ENCODE data around the gene DHRSX. TPM values are rescaled to one million over a fixed set of nuclear protein-coding genes. Genes with fewer than 3 reads are reported as not detected.
A peak's percentile ranks its signal among the peaks of the same experiment; 100 is the strongest.
"Not testable (repeated sequence)": the region's sequence is repeated elsewhere in the genome, so short reads cannot be mapped to it uniquely, and the experiment has no call there.

Gene DHRSX
- total RNA-seq, 1 donor from 2014 or later, result 23.2 TPM

GRCh38 chrX:2499507-2499906 is 1.3 kb downstream of the DHRSX start:
- FAIRE-seq, result no peak

DNA sequence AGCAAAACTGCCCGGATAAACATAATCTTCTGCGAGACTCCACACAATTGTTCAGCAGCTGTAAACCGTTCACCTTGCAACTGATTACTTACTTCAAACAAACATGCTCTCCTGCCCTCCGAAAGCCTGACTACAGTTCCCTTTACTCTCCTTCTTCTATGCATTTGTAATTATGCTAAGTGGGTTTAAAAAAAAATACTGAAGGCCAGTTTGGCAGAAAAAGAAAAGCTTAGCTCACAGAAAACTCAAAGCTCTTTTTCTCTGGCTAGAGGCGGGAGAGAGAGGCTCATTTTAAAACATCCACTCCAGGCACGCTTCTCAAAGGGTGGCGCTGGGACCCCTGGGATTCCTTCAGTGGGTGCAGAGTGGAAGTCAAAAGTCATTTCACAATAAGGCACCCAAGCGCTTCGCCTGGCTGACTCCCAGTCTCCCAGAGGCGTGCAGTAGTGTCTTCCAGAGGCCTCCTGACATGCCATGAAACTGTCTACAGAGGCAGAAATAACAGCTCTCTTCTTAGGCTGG is 1.9 kb downstream of the DHRSX start:
- DNase-seq (ENCODE audit: low spot score in 2 of 2), result peak in 1 of 2 donors; percentile 37
- FAIRE-seq, result no peak

More at GRCh38 chrX:2499507-2499906, 1.3 kb downstream of the DHRSX start:
- no peak for DNase-seq (ENCODE audit: low spot score in 2 of 2)

- DNase-seq (ENCODE audit: low spot score in 2 of 2) (peak in 1 of 2 donors; percentile 18), FAIRE-seq (no peak)
These were observed 2.6 kb downstream of the DHRSX start for GRCh38 chrX:2497961-2498780.

- FAIRE-seq, result no peak
- DNase-seq (ENCODE audit: low spot score in 2 of 2), result no peak
These were observed 5.2 kb downstream of the DHRSX start for GRCh38 chrX:2495595-2495994.

DNA sequence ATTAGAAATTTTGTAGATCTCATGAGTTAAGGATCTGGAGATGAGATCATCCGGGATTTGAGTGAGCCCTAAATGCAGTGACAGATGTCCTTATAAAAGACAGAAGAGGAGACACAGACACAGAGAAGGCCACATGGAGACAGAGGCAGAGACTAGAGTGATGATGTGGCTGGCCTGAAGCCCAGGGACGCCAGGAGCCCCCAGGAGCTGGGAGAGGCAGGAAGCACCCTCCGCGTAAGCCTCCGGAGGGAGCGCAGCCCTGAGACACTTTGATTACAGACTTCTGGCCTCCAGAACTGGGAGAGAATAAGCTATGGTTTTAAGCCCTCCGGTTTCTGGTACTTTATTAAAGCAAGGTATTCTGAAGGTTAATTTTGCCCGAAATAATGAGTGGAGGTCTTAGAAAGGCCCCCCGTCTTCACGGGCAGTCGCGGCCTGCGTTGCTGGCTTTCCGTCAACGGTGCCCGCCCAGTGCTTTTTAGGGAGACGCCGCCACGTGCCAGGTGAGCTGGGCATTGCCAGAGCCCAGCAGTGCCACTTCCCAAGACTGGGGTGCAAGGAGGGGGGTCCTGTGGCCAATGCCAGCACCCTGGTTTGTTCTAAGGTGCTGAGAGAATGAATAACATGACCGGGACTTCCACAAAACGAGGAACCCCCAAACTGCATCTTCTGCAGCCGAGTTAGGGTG is 8.1 kb downstream of the DHRSX start:
- DNase-seq (ENCODE audit: low spot score in 2 of 2), result no peak
- no peak for FAIRE-seq

DNA sequence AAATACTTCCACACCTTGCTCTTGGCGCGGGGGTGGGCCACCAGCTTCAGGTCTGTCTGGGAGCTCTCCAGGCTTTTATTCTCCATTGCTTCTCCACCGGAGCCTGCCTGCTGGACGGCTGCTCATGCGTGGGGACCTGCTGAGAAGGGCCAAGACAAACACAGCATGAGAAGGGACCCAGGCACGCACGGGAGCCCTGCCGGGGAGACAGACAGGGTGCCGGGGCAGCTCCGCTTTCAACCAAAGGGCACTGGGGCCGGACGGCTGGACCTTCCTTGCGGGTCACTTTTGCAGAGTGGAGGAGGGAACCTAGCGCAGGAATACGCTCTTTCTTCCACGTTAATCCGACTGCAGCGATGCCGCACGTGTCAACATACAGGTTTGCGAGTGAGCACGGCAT is 10.1 kb downstream of the DHRSX start:
- no peak for DNase-seq (ENCODE audit: low spot score in 2 of 2)
- no peak for FAIRE-seq

DNA sequence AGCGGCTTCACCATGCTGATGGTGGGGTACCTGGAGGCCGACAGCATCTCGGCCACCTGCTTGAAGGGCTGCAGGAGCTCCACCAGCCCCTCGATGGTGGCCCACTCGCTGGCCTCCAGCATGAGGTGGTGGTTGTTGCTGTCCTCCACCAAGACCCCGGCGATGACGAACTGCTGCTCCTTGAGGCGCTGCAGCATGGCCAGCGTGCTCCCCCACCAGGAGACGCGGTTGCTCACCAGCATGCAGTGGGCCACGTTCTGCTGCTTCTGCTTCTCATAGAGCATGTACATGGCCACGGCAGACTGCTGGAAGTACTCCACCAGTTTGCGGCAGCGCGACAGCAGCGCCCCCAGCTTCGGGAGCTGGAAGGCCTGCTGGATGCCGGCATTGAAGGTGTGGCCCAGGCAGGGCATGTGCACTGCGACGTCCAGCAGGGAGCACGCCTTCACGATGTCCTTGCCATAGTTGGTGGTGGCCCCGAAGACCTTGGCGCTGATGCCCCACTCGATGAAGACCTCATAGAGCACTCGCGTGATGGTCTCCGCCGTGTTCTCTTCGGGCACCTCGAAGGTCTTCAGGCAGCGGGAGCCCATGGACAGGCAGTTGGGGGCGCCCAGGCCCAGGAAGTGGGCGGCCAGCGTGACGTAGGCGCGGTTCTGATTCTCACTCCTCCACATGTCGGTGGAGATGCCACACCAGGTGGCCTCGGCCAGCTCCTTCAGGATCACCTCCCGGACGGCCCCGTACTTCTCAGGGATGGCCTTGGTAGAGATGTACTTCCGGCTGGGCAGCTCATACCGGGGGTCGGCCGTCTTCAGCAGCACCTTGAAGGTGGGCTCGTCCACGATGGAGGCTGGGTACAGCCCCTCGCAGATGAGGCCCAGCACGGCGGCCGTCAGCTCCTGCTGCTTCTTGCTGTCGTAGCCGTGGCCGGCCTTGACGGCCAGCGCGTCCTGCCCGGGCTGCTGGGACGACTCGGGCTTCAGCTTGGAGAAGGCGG is 11.0 kb downstream of the DHRSX start:
- DNase-seq (ENCODE audit: low spot score in 2 of 2) (no peak), FAIRE-seq (no peak)

DNA sequence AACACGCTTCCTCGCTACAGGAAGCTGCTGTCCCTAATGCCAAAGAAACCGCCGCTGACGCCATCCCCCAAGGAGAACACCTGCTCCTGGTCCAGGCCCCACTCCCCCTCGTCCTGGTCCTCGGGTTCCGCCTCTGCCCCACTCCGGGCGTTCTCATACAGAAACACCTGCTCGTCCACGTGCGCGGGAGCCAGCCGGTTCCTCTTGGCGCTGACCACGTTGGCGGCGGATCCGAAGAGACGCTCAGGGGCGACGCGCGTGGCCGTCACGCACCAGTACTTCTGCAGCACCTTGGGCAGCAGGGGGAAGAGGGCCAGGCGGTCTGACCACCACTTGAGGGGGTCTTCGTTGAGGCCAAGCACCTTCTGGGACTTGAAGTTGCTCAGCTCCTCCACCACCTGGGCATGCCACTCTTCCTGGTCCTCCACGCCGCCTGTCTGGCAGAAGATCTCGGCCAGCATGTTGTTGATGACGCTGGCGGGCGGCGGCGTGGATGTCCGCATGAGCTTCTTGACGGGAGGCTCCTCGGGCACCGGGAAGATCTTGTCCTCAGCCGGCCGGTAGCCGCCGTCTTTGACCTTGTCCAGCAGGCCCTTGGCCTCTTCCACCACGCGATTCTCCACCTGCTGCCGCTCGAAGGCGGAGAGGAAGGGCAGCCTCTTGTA is 12.0 kb downstream of the DHRSX start:
- DNase-seq (ENCODE audit: low spot score in 2 of 2) (no peak), FAIRE-seq (no peak)

GRCh38 chrX:2487366-2487765 is 13.4 kb downstream of the DHRSX start:
- FAIRE-seq, result no peak
- DNase-seq (ENCODE audit: low spot score in 2 of 2), result no peak

DNA sequence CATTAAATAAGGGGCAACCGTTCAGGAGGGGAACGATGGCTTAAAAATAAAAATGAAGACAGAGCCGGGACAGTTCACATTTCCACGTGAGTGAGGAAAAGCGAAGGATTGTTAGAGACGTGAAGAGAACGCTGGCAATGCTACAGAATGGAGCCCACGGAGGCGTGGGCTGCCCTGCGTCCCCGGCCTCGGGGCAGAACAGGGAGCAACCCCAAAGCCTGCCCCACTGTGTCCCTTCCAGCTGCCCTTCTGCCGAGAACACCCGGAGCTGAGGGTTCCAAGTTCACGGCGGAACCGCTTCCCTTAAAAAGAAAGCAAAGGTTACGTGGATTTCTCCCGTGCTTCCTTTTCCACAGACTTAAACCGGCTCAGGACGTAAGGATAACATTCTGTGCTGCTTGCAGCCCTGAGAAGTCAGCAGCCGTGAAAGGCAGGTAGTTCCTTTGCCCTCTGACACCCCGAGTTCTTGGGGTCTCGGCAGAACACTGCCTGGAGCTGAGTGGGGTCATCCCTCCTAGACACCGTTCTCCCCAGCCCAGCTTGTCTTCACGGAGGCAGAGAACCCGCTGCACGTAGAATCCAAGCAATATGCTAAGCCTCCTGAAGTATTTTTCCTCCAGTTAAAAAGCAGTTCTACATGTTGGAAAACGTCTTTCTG is 14.2 kb downstream of the DHRSX start:
- no peak for DNase-seq (ENCODE audit: low spot score in 2 of 2)
- no peak for FAIRE-seq

DNA sequence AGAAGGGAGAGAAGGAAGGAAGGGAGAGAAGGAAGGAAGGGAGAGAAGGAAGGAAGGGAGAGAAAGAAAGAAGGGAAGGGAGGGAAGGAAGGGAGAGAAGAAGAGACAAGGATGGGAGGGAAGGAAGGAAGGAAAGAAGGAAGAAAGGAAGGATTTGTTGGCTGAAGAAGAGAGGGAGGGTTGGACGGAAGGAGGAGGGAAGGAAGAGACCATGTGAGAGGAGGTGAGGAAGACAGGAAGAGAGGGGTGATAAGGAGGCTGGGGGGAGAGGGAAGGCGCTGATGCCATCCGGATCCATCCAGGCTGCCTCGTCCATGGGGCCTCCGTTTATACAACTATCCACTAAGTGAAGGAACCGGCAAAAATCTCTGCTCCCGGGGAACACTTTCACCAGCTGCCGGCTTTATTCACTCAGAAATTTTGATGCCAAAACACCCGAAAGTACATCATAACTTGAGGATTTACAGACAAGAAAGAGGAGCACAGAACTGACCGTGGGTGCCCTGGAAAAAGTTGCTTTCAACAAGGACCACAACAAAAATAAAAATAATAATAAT is 14.9 kb downstream of the DHRSX start:
- FAIRE-seq (no peak), DNase-seq (ENCODE audit: low spot score in 2 of 2) (no peak)

- DNase-seq (ENCODE audit: low spot score in 2 of 2), result peak in 1 of 2 donors; percentile 35
These were observed 15.8 kb downstream of the DHRSX start for GRCh38 chrX:2484721-2485648.

GRCh38 chrX:2484256-2484655 is 16.5 kb downstream of the DHRSX start:
- DNase-seq (ENCODE audit: low spot score in 2 of 2) (peak in 1 of 2 donors; percentile 16), FAIRE-seq (no peak)

More at GRCh38 chrX:2484721-2485648, 15.8 kb downstream of the DHRSX start:
- FAIRE-seq, result no peak

GRCh38 chrX:2483398-2484060 is 17.2 kb downstream of the DHRSX start:
- no peak for FAIRE-seq
- no peak for DNase-seq (ENCODE audit: low spot score in 2 of 2)

- FAIRE-seq; DNase-seq (ENCODE audit: low spot score in 2 of 2): not testable (repeated sequence)
These were observed 19.2 kb downstream of the DHRSX start for GRCh38 chrX:2481597-2481996.

DNA sequence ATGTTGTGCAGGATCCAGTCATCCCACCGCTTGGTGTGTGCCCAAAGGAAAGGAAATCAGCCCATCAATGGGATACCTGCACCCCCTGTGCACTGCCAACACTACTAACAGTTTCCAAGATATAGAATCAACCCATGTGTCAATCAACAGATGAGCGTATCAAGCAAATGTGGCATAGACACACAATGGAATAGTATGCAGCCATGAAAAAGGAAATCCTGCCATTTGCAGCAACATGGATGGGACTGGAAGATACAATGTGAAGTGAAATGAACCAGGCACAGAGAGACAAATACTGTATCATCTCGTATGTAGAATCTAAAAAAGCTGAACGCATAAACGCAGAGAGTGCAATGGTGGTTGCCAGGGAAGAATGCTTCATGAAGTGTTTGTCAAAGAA is 20.8 kb downstream of the DHRSX start:
- not testable (repeated sequence) for DNase-seq (ENCODE audit: low spot score in 2 of 2); FAIRE-seq

DNA sequence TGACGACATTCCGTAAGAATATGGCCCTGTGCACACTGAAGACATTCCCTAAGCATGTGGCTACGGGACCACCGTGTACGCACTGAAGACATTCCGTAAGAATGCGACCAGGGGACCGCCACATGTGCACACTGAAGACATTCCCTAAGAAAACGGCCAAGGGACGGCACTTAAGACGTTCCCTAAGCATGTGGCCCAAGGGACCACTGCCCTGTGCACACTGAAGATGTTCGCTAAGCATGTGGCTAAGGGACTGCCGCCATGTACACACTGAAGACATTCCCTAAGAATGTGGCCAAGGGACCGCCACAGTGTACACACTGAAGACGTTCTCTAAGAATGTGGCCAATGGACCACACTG is 21.4 kb downstream of the DHRSX start:
- DNase-seq (ENCODE audit: low spot score in 2 of 2) (no peak), FAIRE-seq (no peak)

Measured in frontal cortex (tissue), 4 donors.